Activated CD4-positive, alpha-beta memory T cell treated with anti-CD3 and anti-CD28 coated beads for 36 hours (primary cell): Measurements from ENCODE around the gene KRTAP3-2. TPM values are rescaled to one million over a fixed set of nuclear protein-coding genes. Genes with fewer than 3 reads are reported as not detected.
A peak's percentile ranks its signal among the peaks of the same experiment; 100 is the strongest.

Source experiments
- CTCF ChIA-PET: fragments of 350-600 bp; sonication (Branson Sonifier 250); formaldehyde crosslinking; loops from one replicate; lab custom pipeline; 2021; ENCODE audit warnings: antibody characterized with exemption, inconsistent platforms; lab: Charles Lee
- POLR2A ChIA-PET: fragments of 350-600 bp; sonication (Branson Sonifier 250); formaldehyde crosslinking; loops from one replicate; lab custom pipeline; 2021; ENCODE audit warnings: antibody characterized with exemption; lab: Charles Lee
- DNase-seq: peaks from one replicate; pipeline ENCODE4 v3.0.0-alpha.2; 2020
- H3K27ac Mint-ChIP-seq: one replicate; pipeline ENCODE4 v1.8.0; 2021; ENCODE audit warnings: mixed read lengths
- H3K27me3 Mint-ChIP-seq: one replicate; pipeline ENCODE4 v1.8.0; 2021; ENCODE audit warnings: mixed read lengths
- H3K36me3 Mint-ChIP-seq: one replicate; pipeline ENCODE4 v1.8.0; 2021; ENCODE audit warnings: mixed read lengths
- H3K4me1 Mint-ChIP-seq: one replicate; pipeline ENCODE4 v1.8.0; 2021; ENCODE audit warnings: low read depth, mixed read lengths
- H3K4me3 Mint-ChIP-seq: one replicate; pipeline ENCODE4 v1.8.0; 2021; ENCODE audit warnings: mild to moderate bottlenecking, mixed read lengths
- H3K9me3 Mint-ChIP-seq: one replicate; pipeline ENCODE4 v1.8.0; 2021; ENCODE audit warnings: mixed read lengths
- intact Hi-C: fragments of 100-400 bp; cut with micrococcal nuclease; formaldehyde crosslinking; loops from one replicate; pipeline ENCODE4 v1.15.1; 2023
- total RNA-seq, 2 experiments: library from RNA; stranded (reverse); gene quantifications; one replicate each; pipeline ENCODE4 v1.2.3, GENCODE V29; 2021

The KRTAP3-2 gene
- total RNA-seq, 2 experiments from 2014 or later: not detected

GRCh38 chr17:40956401-40957254 is 43.1 kb downstream of the KRTAP3-2 start:
- POLR2A ChIA-PET: no interaction called here
- intact Hi-C loops: no loop called here

GRCh38 chr17:40953881-40954280 is 45.8 kb downstream of the KRTAP3-2 start:
- intact Hi-C loops: no loop called here
- POLR2A ChIA-PET: no interaction called here
- CTCF ChIA-PET: interaction anchor here (0.6 kb wide), 1 partner anchor 50 kb away, joined by 3 read pairs; no protein-coding TSS in a partner anchor
- peaks cover 21% of the 10 kb centered on the region for H3K27me3 Mint-ChIP-seq
- H3K9me3 Mint-ChIP-seq: no peaks in the 10 kb centered on the region
- H3K4me3 Mint-ChIP-seq: no peak overlapping the region
- H3K4me1 Mint-ChIP-seq: no peaks in the 10 kb centered on the region
- DNase-seq: peak; percentile 42
- H3K27ac Mint-ChIP-seq: no peak overlapping the region
- no peaks in the 10 kb centered on the region for H3K36me3 Mint-ChIP-seq

More at GRCh38 chr17:40956401-40957254, 43.1 kb downstream of the KRTAP3-2 start:
- Mint-ChIP-seq H3K27me3 (peaks cover 5% of the 10 kb centered on the region), H3K27ac (no peak overlapping the region), H3K36me3 (no peaks in the 10 kb centered on the region), H3K9me3 (no peaks in the 10 kb centered on the region), H3K4me3 (no peak overlapping the region), H3K4me1 (no peaks in the 10 kb centered on the region)
- no peak for DNase-seq
- CTCF ChIA-PET: interaction anchor here (0.5 to 0.6 kb wide), 3 partner anchors 9 to 444 kb away, joined by 3 read pairs; no protein-coding TSS in a partner anchor

GRCh38 chr17:40952661-40953060 is 47.0 kb downstream of the KRTAP3-2 start:
- no peak for DNase-seq
- no peaks in the 10 kb centered on the region for H3K4me1 Mint-ChIP-seq
- no peaks in the 10 kb centered on the region for H3K9me3 Mint-ChIP-seq
- H3K4me3 Mint-ChIP-seq: no peak overlapping the region
- POLR2A ChIA-PET: no interaction called here
- H3K36me3 Mint-ChIP-seq: no peaks in the 10 kb centered on the region
- H3K27me3 Mint-ChIP-seq: peaks cover 29% of the 10 kb centered on the region
- CTCF ChIA-PET: interaction anchor here (0.6 kb wide), 1 partner anchor 191 kb away, joined by 3 read pairs; no protein-coding TSS in a partner anchor
- no peak overlapping the region for H3K27ac Mint-ChIP-seq
- intact Hi-C loops: no loop called here

GRCh38 chr17:40952154-40952553 is 47.6 kb downstream of the KRTAP3-2 start:
- H3K27me3 Mint-ChIP-seq: peaks cover 32% of the 10 kb centered on the region
- H3K9me3 Mint-ChIP-seq: no peaks in the 10 kb centered on the region
- H3K36me3 Mint-ChIP-seq: no peaks in the 10 kb centered on the region
- no peak overlapping the region for H3K27ac Mint-ChIP-seq
- H3K4me1 Mint-ChIP-seq: no peaks in the 10 kb centered on the region
- H3K4me3 Mint-ChIP-seq: no peak overlapping the region
- intact Hi-C loops: no loop called here
- no peak for DNase-seq
- POLR2A ChIA-PET: no interaction called here
- CTCF ChIA-PET: no interaction called here

GRCh38 chr17:40951011-40951622 is 48.6 kb downstream of the KRTAP3-2 start:
- no peak for DNase-seq
- Mint-ChIP-seq H3K9me3 (no peaks in the 10 kb centered on the region), H3K27ac (no peak overlapping the region), H3K4me3 (no peak overlapping the region), H3K36me3 (no peaks in the 10 kb centered on the region), H3K4me1 (no peaks in the 10 kb centered on the region), H3K27me3 (peaks cover 40% of the 10 kb centered on the region)
- POLR2A ChIA-PET: no interaction called here
- intact Hi-C loops: no loop called here
- CTCF ChIA-PET: no interaction called here

GRCh38 chr17:40950176-40950575 is 49.5 kb downstream of the KRTAP3-2 start:
- POLR2A ChIA-PET: no interaction called here

GRCh38 chr17:40949418-40949817 is 50.3 kb downstream of the KRTAP3-2 start:
- Mint-ChIP-seq H3K4me3 (no peak overlapping the region), H3K36me3 (no peaks in the 10 kb centered on the region), H3K4me1 (no peaks in the 10 kb centered on the region), H3K27ac (no peak overlapping the region), H3K27me3 (peaks cover 48% of the 10 kb centered on the region), H3K9me3 (no peaks in the 10 kb centered on the region)
- CTCF ChIA-PET: no interaction called here
- intact Hi-C loops: no loop called here
- DNase-seq: no peak
- POLR2A ChIA-PET: no interaction called here

More at GRCh38 chr17:40950176-40950575, 49.5 kb downstream of the KRTAP3-2 start:
- no peak for DNase-seq
- Mint-ChIP-seq H3K4me3 (no peak overlapping the region), H3K9me3 (no peaks in the 10 kb centered on the region), H3K4me1 (no peaks in the 10 kb centered on the region), H3K36me3 (no peaks in the 10 kb centered on the region), H3K27ac (no peak overlapping the region), H3K27me3 (peaks cover 45% of the 10 kb centered on the region)
- intact Hi-C loops: no loop called here
- CTCF ChIA-PET: no interaction called here

Other genes starting within 250 kb of the KRTAP3-2 start
- not detected for gene KRT25, start 244.6 kb downstream of the KRTAP3-2 start, total RNA-seq
- gene KRT26, start 227.7 kb downstream of the KRTAP3-2 start, total RNA-seq: not detected
- gene KRT27, start 217.4 kb downstream of the KRTAP3-2 start, total RNA-seq: not detected
- gene KRT28, start 199.9 kb downstream of the KRTAP3-2 start, total RNA-seq: not detected
- 10 to 100 TPM; 28.4 to 35.5 TPM for gene KRT10, start 177.3 kb downstream of the KRTAP3-2 start, total RNA-seq
- not detected for gene KRT12, start 132.7 kb downstream of the KRTAP3-2 start, total RNA-seq
- gene KRT20, start 114.7 kb downstream of the KRTAP3-2 start, total RNA-seq: not detected
- not detected for gene KRT23, start 62.3 kb downstream of the KRTAP3-2 start, total RNA-seq
- not detected for gene KRT39, start 33.0 kb downstream of the KRTAP3-2 start, total RNA-seq
- not detected for gene KRT40, start 15.6 kb downstream of the KRTAP3-2 start, total RNA-seq
- not detected for gene KRTAP3-3, start 5.7 kb downstream of the KRTAP3-2 start, total RNA-seq
- gene KRTAP3-1, start 9.2 kb upstream of the KRTAP3-2 start, total RNA-seq: not detected
- not detected for gene KRTAP1-5, start 27.3 kb upstream of the KRTAP3-2 start, total RNA-seq
- gene KRTAP1-4, start 30.3 kb upstream of the KRTAP3-2 start, total RNA-seq: not detected
- not detected for gene KRTAP1-3, start 35.0 kb upstream of the KRTAP3-2 start, total RNA-seq
- not detected for gene KRTAP1-1, start 41.5 kb upstream of the KRTAP3-2 start, total RNA-seq
- gene KRTAP2-1, start 47.4 kb upstream of the KRTAP3-2 start, total RNA-seq: not detected
- gene KRTAP2-2, start 55.3 kb upstream of the KRTAP3-2 start, total RNA-seq: not detected
- gene KRTAP2-3, start 60.2 kb upstream of the KRTAP3-2 start, total RNA-seq: not detected
- not detected for gene KRTAP2-4, start 66.0 kb upstream of the KRTAP3-2 start, total RNA-seq
- gene KRTAP4-7, start 84.2 kb upstream of the KRTAP3-2 start, total RNA-seq: not detected
- not detected for gene KRTAP4-8, start 98.2 kb upstream of the KRTAP3-2 start, total RNA-seq
- not detected for gene KRTAP4-16, start 102.3 kb upstream of the KRTAP3-2 start, total RNA-seq
- not detected for gene KRTAP4-9, start 105.5 kb upstream of the KRTAP3-2 start, total RNA-seq
- not detected for gene KRTAP4-11, start 118.5 kb upstream of the KRTAP3-2 start, total RNA-seq
- gene KRTAP4-12, start 124.3 kb upstream of the KRTAP3-2 start, total RNA-seq: not detected
- not detected for gene KRTAP4-6, start 140.6 kb upstream of the KRTAP3-2 start, total RNA-seq
- gene KRTAP4-5, start 149.9 kb upstream of the KRTAP3-2 start, total RNA-seq: not detected
- gene KRTAP4-4, start 160.8 kb upstream of the KRTAP3-2 start, total RNA-seq: not detected
- gene KRTAP4-3, start 168.3 kb upstream of the KRTAP3-2 start, total RNA-seq: not detected
- gene KRTAP4-2, start 178.3 kb upstream of the KRTAP3-2 start, total RNA-seq: not detected
- not detected for gene KRTAP4-1, start 185.0 kb upstream of the KRTAP3-2 start, total RNA-seq
- gene KRTAP9-1, start 190.0 kb upstream of the KRTAP3-2 start, total RNA-seq: not detected
- gene KRTAP9-2, start 226.7 kb upstream of the KRTAP3-2 start, total RNA-seq: not detected
- not detected for gene KRTAP9-3, start 232.5 kb upstream of the KRTAP3-2 start, total RNA-seq
- not detected for gene KRTAP9-8, start 238.1 kb upstream of the KRTAP3-2 start, total RNA-seq
- gene KRTAP9-4, start 249.8 kb upstream of the KRTAP3-2 start, total RNA-seq: not detected